HFF-Myc (cell line): ENCODE data around the gene DNASE1L2.

ENCODE experiments used
- DNase-seq: peaks from one replicate; pipeline ENCODE4 v3.0.0-alpha.2; 2011; ENCODE audit warnings: low read depth; ENCODE audit errors: extremely low read depth
- H3K4me3 ChIP-seq: replicated peaks from 2 replicates; pipeline ENCODE4 v1.5.1; 2011; ENCODE audit warnings: low read depth, mild to moderate bottlenecking, control low read depth, low read length
- CTCF ChIP-seq: IDR thresholded peaks from 2 replicates; pipeline ENCODE4 v1.5.1; 2012; ENCODE audit warnings: mild to moderate bottlenecking, low read depth, low read length, control low read depth; ENCODE audit errors: missing control alignments

Gene DNASE1L2

GRCh38 chr16:2282866-2283555 lies 46.8 kb downstream of the DNASE1L2 start:
- no peak for DNase-seq
- no peak overlapping the region for H3K4me3 ChIP-seq
- no peak for TF ChIP-seq CTCF

- DNase-seq: no peak
- TF ChIP-seq CTCF: no peak
- no peak overlapping the region for H3K4me3 ChIP-seq
Measured at GRCh38 chr16:2284001-2284770, 47.9 kb downstream of the DNASE1L2 start.

GRCh38 chr16:2284797-2285576 lies 48.7 kb downstream of the DNASE1L2 start:
- H3K4me3 ChIP-seq: no peak overlapping the region
- DNase-seq: no peak
- no peak for TF ChIP-seq CTCF

GRCh38 chr16:2285731-2286191 lies 49.5 kb downstream of the DNASE1L2 start:
- DNase-seq: no peak
- no peak for TF ChIP-seq CTCF
- no peak overlapping the region for H3K4me3 ChIP-seq

- TF ChIP-seq CTCF: no peak
- no peak for DNase-seq
- no peak overlapping the region for H3K4me3 ChIP-seq
Measured at GRCh38 chr16:2286550-2286949, 50.3 kb downstream of the DNASE1L2 start.

- DNase-seq: no peak
- H3K4me3 ChIP-seq: no peak overlapping the region
- TF ChIP-seq CTCF: no peak
Measured at GRCh38 chr16:2287916-2288547, 51.8 kb downstream of the DNASE1L2 start.
